WERI-Rb-1 (cell line): ENCODE data around the gene TMEM208.

ENCODE experiments used
- DNase-seq: peaks from one replicate; pipeline ENCODE4 v3.0.0-alpha.2; 2020
- H3K27ac ChIP-seq: fragments of 250-450 bp; sonication (Bioruptor Pico); 2 replicates; pipeline ENCODE4 v1.5.1; 2020; ENCODE audit warnings: mild to moderate bottlenecking, moderate library complexity
- H3K27me3 ChIP-seq: fragments of 250-450 bp; sonication (Bioruptor Pico); 2 replicates; pipeline ENCODE4 v1.5.1; 2021; ENCODE audit warnings: mild to moderate bottlenecking, low read depth, moderate library complexity; ENCODE audit not compliant: insufficient read depth, severe bottlenecking
- H3K36me3 ChIP-seq: fragments of 250-450 bp; sonication (Bioruptor Pico); 2 replicates; pipeline ENCODE4 v1.5.1; 2020; ENCODE audit warnings: mild to moderate bottlenecking, moderate library complexity
- H3K4me3 ChIP-seq: 2 replicates; pipeline ENCODE4 v1.5.1; 2011; ENCODE audit warnings: low read depth, mild to moderate bottlenecking, control low read depth, low read length
- H3K9me3 ChIP-seq: fragments of 250-450 bp; sonication (Bioruptor Pico); 2 replicates; pipeline ENCODE4 v1.5.1; 2021; ENCODE audit warnings: mild to moderate bottlenecking, moderate library complexity; ENCODE audit not compliant: severe bottlenecking
- TF ChIP-seq, protein P1 (sequence below): IDR thresholded peaks from 2 replicates; pipeline ENCODE4 v1.5.1; 2011; ENCODE audit warnings: low read depth, mild to moderate bottlenecking, control low read depth, inconsistent platforms, low read length

The TMEM208 gene

DNA sequence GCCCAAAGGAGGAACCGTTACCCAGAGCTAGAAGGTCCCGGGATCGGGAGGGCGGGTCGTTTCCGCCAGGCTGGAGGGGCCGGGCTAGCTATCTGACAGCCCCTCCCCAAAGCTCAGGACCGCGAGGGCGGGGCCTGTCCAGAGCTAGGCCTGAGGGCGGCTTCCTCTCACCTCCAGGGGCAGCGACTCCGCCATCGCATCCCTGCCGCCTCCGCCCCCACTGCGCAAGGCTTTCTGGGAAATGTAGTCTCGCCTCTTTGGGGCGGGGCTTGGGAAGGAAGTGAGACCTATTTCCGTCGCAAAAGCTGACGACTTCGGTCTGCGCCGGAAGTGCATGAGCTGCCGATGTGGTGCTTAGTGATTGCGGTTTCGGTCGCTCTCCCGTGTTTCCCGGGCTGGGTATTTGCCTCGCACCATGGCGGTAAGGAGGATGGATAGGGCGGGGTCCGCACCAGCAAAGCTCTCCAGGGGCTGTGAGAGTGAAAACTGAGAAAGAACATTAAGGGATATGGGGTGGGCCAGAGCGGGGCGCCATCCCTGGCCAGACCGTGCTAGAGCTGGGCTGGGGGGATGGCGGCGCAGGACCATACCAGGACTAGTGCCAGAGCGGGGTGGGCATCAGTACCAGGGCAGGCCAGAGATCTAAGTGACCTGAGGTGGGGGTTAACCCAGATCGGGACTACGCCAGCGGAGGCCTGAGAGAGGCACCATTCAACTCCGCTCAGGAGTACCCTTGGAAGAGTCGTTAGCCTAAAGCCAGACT, at the start of gene TMEM208:
Gene TMEM208 (plus strand): TSS at position 327 of the 763 bp plus-strand sequence. CDS start 89 bp downstream, at position 416.
- TF ChIP-seq, protein P1, sequence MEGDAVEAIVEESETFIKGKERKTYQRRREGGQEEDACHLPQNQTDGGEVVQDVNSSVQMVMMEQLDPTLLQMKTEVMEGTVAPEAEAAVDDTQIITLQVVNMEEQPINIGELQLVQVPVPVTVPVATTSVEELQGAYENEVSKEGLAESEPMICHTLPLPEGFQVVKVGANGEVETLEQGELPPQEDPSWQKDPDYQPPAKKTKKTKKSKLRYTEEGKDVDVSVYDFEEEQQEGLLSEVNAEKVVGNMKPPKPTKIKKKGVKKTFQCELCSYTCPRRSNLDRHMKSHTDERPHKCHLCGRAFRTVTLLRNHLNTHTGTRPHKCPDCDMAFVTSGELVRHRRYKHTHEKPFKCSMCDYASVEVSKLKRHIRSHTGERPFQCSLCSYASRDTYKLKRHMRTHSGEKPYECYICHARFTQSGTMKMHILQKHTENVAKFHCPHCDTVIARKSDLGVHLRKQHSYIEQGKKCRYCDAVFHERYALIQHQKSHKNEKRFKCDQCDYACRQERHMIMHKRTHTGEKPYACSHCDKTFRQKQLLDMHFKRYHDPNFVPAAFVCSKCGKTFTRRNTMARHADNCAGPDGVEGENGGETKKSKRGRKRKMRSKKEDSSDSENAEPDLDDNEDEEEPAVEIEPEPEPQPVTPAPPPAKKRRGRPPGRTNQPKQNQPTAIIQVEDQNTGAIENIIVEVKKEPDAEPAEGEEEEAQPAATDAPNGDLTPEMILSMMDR, result peak; percentile 22; the same call in 1 of the 2 replicates
- H3K4me3 ChIP-seq, result peak within 1 kb of the TSS; percentile 91
- peaks cover 36% of the 10 kb centered on the region for H3K36me3 ChIP-seq
- H3K27ac ChIP-seq, result peak within 1 kb of the TSS; percentile 46
- no peaks in the 10 kb centered on the region for H3K9me3 ChIP-seq
- no peaks in the 10 kb centered on the region for H3K27me3 ChIP-seq
- peak; percentile 99 for DNase-seq

DNA sequence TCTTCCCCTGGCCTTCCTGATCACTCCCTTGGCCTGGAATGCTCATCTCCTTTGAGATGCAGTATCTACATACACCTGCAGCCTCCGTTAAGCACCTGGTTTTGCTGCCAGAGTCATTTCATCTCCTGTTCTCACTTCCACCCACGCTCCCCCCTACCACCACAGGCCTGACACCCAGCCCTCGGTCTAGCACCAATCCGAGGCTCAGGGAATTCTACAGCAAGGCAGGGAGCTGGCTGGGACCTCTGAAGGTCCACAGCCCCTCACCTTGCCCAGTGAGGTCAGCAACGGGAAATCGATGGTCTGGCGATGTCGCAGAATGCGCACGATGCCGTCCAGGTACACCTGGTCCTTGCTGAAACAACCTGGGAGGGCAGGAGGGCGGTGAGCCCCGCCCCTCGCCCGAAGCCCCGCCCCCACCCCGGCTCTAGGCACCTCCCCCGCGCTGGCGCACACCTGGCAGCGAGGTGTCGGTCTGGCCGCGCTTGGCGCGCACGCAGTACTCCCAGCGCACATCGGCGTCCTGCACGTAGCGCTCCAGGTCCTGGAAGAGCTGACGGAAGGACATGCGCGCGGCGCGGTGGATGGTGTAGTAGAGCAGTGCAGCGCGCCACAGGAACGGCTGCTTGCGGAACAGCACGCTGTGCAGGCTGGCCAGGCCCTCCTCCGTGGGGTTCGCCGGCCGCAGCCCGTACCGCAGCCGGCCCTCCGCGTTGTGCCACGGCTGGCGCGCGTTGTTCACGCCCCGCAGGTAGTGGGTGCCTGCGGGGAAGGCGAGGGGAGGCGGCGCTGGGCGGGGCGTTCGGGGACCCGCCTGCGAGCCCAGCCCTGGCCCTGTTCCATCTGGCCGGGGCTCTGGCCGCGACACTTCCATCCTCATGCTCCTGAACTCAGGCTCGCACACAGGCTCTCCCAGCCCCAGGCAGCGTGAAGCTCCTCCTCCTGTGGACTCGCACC, 48.9 kb upstream of the TMEM208 start:
- no peak for DNase-seq
- no peaks in the 10 kb centered on the region for H3K27me3 ChIP-seq
- H3K4me3 ChIP-seq, result no peak overlapping the region
- H3K9me3 ChIP-seq, result no peaks in the 10 kb centered on the region
- TF ChIP-seq, protein P1, result no peak
- H3K36me3 ChIP-seq, result peaks cover 41% of the 10 kb centered on the region
- no peak overlapping the region for H3K27ac ChIP-seq

DNA sequence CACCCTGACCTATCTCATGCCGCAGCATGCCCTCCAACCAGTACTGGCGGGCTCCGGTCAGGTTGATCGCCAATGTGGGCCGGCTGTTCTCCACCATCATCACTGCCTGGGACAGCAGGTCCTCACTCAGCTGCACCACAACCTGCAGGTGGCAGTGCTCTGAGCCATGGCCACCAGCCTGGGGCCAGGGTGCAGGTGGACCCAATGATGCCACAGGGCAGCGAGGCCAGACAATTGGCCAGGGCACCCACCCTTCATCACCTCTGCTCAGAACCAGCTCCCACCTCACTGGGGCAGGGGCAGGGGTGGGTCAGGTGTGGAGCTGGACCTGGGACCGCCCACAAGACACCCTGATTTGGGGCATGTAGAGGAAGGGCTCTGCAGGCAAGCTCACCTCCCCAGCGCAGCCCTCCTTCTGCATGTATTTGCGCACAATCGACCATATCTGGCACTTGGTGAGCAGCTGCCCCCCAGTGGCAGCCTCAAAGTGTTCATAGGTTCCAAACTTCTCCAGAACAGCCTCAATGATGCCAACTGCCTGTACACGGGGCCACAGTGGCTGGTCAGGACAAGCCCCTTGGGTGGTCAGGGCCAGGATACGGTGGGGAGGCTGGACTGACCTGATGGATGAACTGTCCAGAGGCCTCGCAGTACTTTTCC, 47.4 kb upstream of the TMEM208 start:
- TF ChIP-seq, protein P1, result peak; percentile 23
- H3K9me3 ChIP-seq, result no peaks in the 10 kb centered on the region
- H3K36me3 ChIP-seq, result peaks cover 41% of the 10 kb centered on the region
- no peak overlapping the region for H3K27ac ChIP-seq
- no peaks in the 10 kb centered on the region for H3K27me3 ChIP-seq
- no peak for DNase-seq
- no peak overlapping the region for H3K4me3 ChIP-seq

DNA sequence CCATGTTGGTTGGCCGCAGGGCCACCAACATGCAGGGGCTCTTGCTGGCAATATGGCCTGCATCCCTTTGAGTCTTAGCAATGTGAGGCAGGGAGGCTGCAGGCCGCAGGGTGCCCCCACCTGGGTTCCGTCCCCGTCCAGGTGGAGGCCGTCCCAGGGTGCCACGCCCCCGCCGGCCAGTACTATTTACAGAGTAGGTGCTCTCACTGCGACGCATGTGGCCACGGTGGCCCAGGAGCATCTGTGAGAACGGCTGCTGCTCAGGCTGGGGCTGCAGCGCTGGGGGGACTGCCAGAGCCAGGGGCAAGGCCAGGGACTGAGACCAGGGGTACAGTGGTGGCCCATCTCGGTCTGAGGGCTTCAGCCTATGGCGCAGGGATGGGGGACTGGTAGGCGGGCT, 46.8 kb upstream of the TMEM208 start:
- Histone ChIP-seq H3K27me3 (no peaks in the 10 kb centered on the region), H3K9me3 (no peaks in the 10 kb centered on the region), H3K27ac (no peak overlapping the region), H3K36me3 (peaks cover 35% of the 10 kb centered on the region), H3K4me3 (no peak overlapping the region)
- no peak for DNase-seq
- TF ChIP-seq, protein P1, result no peak

DNA sequence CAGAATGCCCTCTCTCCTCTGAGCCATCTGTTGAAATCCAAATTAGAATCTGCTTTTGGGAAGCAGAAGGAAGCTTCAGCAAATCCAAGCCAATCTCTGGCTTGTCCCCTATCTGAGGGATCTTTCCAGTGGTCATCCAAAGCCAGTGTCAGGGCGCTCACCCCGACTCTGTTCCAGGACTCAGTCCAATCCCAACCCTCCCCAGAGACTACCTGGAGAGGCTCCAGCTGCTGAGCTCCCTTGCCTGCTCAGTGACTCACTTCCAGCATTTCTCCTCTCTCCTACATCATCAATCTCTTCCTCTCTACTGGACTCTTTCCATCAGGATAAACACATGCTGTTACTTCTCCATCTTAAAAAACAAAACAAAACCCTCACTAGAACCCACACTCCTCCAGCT, 45.6 kb upstream of the TMEM208 start:
- no peak for DNase-seq
- TF ChIP-seq, protein P1, result no peak
- peaks cover 29% of the 10 kb centered on the region for H3K36me3 ChIP-seq
- no peaks in the 10 kb centered on the region for H3K9me3 ChIP-seq
- H3K4me3 ChIP-seq, result no peak overlapping the region
- no peaks in the 10 kb centered on the region for H3K27me3 ChIP-seq
- H3K27ac ChIP-seq, result no peak overlapping the region
